BLaER1 treated with 17β-estradiol and CSF1 and Interleukin-3, amounts not matched to agents 10 nM and 100 nM (cell line): ENCODE measurements around the gene TTC34.
"Not testable (repeated sequence)": the region's sequence is repeated elsewhere in the genome, so short reads cannot be mapped to it uniquely, and the experiment has no call there.

Source experiments
- H3K27ac ChIP-seq, 11 experiments: shearing (Covaris generic); formaldehyde crosslinking; 2 replicates each; pipeline ENCODE4 v1.8.1; 2022
- H3K27me3 ChIP-seq, 11 experiments: shearing (Covaris generic); formaldehyde crosslinking; 2 replicates each; pipeline ENCODE4 v1.8.1; 2022
- H3K36me3 ChIP-seq, 11 experiments: shearing (Covaris generic); formaldehyde crosslinking; 2 replicates each; pipeline ENCODE4 v1.8.1; 2022
- H3K4me1 ChIP-seq, 10 experiments: shearing (Covaris generic); formaldehyde crosslinking; 2 replicates each; pipeline ENCODE4 v1.8.1; 2022
- H3K4me2 ChIP-seq, 11 experiments: shearing (Covaris generic); formaldehyde crosslinking; 2 replicates each; pipeline ENCODE4 v1.8.1; 2022
- H3K4me3 ChIP-seq, 10 experiments: shearing (Covaris generic); formaldehyde crosslinking; 2 replicates each; pipeline ENCODE4 v1.8.1; 2022
- H3K9ac ChIP-seq, 11 experiments: shearing (Covaris generic); formaldehyde crosslinking; 2 replicates each; pipeline ENCODE4 v1.8.1; 2022
- H3K9me3 ChIP-seq, 11 experiments: shearing (Covaris generic); formaldehyde crosslinking; replicated peaks in 1 of 11; 2 replicates each; pipeline ENCODE4 v1.8.1; 2022
- H4K20me1 ChIP-seq, 11 experiments: shearing (Covaris generic); formaldehyde crosslinking; 2 replicates each; pipeline ENCODE4 v1.8.1; 2022

The TTC34 gene

GRCh38 chr1:2684000-2684399, 117.5 kb downstream of the TTC34 start:
- not testable (repeated sequence) for H3K4me2 ChIP-seq, H3K4me3 ChIP-seq, H3K9ac ChIP-seq, H3K4me1 ChIP-seq, H3K36me3 ChIP-seq, H3K27ac ChIP-seq, H3K9me3 ChIP-seq
- Histone ChIP-seq H4K20me1 (peaks cover 0 to 27% (median 20%) of the 10 kb centered on the region in 11 experiments; a peak in 16 of 22 replicates), H3K27me3 (peaks cover 29 to 66% (median 50%) of the 10 kb centered on the region in 11 experiments)

- H3K9ac ChIP-seq, H3K4me3 ChIP-seq, H3K36me3 ChIP-seq, H3K4me1 ChIP-seq, H3K4me2 ChIP-seq, H3K9me3 ChIP-seq, H3K27ac ChIP-seq: not testable (repeated sequence)
- Histone ChIP-seq H4K20me1 (peaks cover 0 to 26% (median 19%) of the 10 kb centered on the region in 11 experiments; a peak in 16 of 22 replicates), H3K27me3 (peaks cover 28 to 63% (median 47%) of the 10 kb centered on the region in 11 experiments)
Observed at GRCh38 chr1:2683321-2683741, 118.2 kb downstream of the TTC34 start.

- not testable (repeated sequence) for H3K9me3 ChIP-seq, H3K4me1 ChIP-seq, H3K27ac ChIP-seq, H3K36me3 ChIP-seq, H3K9ac ChIP-seq, H3K4me3 ChIP-seq, H3K4me2 ChIP-seq
- Histone ChIP-seq H4K20me1 (peaks cover 0 to 21% (median 15%) of the 10 kb centered on the region in 11 experiments; a peak in 16 of 22 replicates), H3K27me3 (peaks cover 23 to 59% (median 43%) of the 10 kb centered on the region in 11 experiments)
Observed at GRCh38 chr1:2682879-2683278, 118.6 kb downstream of the TTC34 start.

- H3K4me1 ChIP-seq, H4K20me1 ChIP-seq, H3K9ac ChIP-seq, H3K9me3 ChIP-seq, H3K4me3 ChIP-seq, H3K27ac ChIP-seq, H3K36me3 ChIP-seq, H3K4me2 ChIP-seq: not testable (repeated sequence)
- peaks cover 0 to 28% (median 12%) of the 10 kb centered on the region in 11 experiments; a peak in 14 of 22 replicates for H3K27me3 ChIP-seq
Observed at GRCh38 chr1:2676726-2677125, 124.8 kb downstream of the TTC34 start.

GRCh38 chr1:2671656-2672055, 129.8 kb downstream of the TTC34 start:
- peaks cover 0 to 19% (median 11%) of the 10 kb centered on the region in 11 experiments; a peak in 13 of 22 replicates for H3K27me3 ChIP-seq
- H3K4me1 ChIP-seq, H3K36me3 ChIP-seq, H4K20me1 ChIP-seq, H3K4me3 ChIP-seq, H3K9me3 ChIP-seq, H3K27ac ChIP-seq, H3K4me2 ChIP-seq, H3K9ac ChIP-seq: not testable (repeated sequence)

- H3K27me3 ChIP-seq, result peaks cover 25 to 37% (median 33%) of the 10 kb centered on the region in 11 experiments
- H4K20me1 ChIP-seq, result peaks cover 0 to 31% (median 18%) of the 10 kb centered on the region in 11 experiments; a peak in 17 of 22 replicates
- not testable (repeated sequence) for H3K4me1 ChIP-seq, H3K9me3 ChIP-seq, H3K9ac ChIP-seq, H3K4me2 ChIP-seq, H3K36me3 ChIP-seq, H3K27ac ChIP-seq, H3K4me3 ChIP-seq
Observed at GRCh38 chr1:2659806-2660205, 141.7 kb downstream of the TTC34 start.

- not testable (repeated sequence) for H3K4me1 ChIP-seq, H3K4me3 ChIP-seq, H3K36me3 ChIP-seq, H3K9me3 ChIP-seq, H3K9ac ChIP-seq, H3K27ac ChIP-seq, H3K4me2 ChIP-seq
- H4K20me1 ChIP-seq, result peaks cover 0 to 50% (median 37%) of the 10 kb centered on the region in 11 experiments; a peak in 17 of 22 replicates
- peaks cover 44 to 56% (median 52%) of the 10 kb centered on the region in 11 experiments for H3K27me3 ChIP-seq
Observed at GRCh38 chr1:2657909-2658308, 143.6 kb downstream of the TTC34 start.

- not testable (repeated sequence) for H3K4me2 ChIP-seq, H3K4me1 ChIP-seq, H3K9me3 ChIP-seq, H3K4me3 ChIP-seq, H3K27ac ChIP-seq, H3K36me3 ChIP-seq, H3K9ac ChIP-seq
- Histone ChIP-seq H3K27me3 (peaks cover 52 to 64% (median 60%) of the 10 kb centered on the region in 11 experiments), H4K20me1 (peaks cover 0 to 58% (median 45%) of the 10 kb centered on the region in 11 experiments; a peak in 17 of 22 replicates)
Observed at GRCh38 chr1:2657124-2657523, 144.4 kb downstream of the TTC34 start.

GRCh38 chr1:2655598-2656434, 145.7 kb downstream of the TTC34 start:
- peaks cover 65 to 77% (median 73%) of the 10 kb centered on the region in 11 experiments for H3K27me3 ChIP-seq
- H3K4me3 ChIP-seq, H3K9ac ChIP-seq, H3K4me2 ChIP-seq, H3K36me3 ChIP-seq, H3K9me3 ChIP-seq, H3K4me1 ChIP-seq, H3K27ac ChIP-seq: not testable (repeated sequence)
- peaks cover 0 to 68% (median 48%) of the 10 kb centered on the region in 11 experiments; a peak in 17 of 22 replicates for H4K20me1 ChIP-seq

GRCh38 chr1:2654443-2654948, 147.0 kb downstream of the TTC34 start:
- H3K9me3 ChIP-seq, H3K4me1 ChIP-seq, H3K9ac ChIP-seq, H3K27ac ChIP-seq, H3K36me3 ChIP-seq, H3K4me2 ChIP-seq, H3K4me3 ChIP-seq: not testable (repeated sequence)
- H4K20me1 ChIP-seq, result peaks cover 0 to 67% (median 48%) of the 10 kb centered on the region in 11 experiments; a peak in 17 of 22 replicates
- peaks cover 74 to 81% (median 77%) of the 10 kb centered on the region in 11 experiments for H3K27me3 ChIP-seq

- H3K36me3 ChIP-seq, H3K27ac ChIP-seq, H3K9ac ChIP-seq, H3K4me3 ChIP-seq, H3K4me1 ChIP-seq, H3K4me2 ChIP-seq, H3K9me3 ChIP-seq: not testable (repeated sequence)
- H4K20me1 ChIP-seq, result peaks cover 0 to 67% (median 48%) of the 10 kb centered on the region in 11 experiments; a peak in 17 of 22 replicates
- peaks cover 80 to 87% (median 83%) of the 10 kb centered on the region in 11 experiments for H3K27me3 ChIP-seq
Observed at GRCh38 chr1:2653741-2654442, 147.6 kb downstream of the TTC34 start.

GRCh38 chr1:2652926-2653571, 148.4 kb downstream of the TTC34 start:
- H3K4me1 ChIP-seq, H3K9ac ChIP-seq, H3K4me2 ChIP-seq, H3K27ac ChIP-seq, H3K4me3 ChIP-seq, H3K36me3 ChIP-seq: not testable (repeated sequence)
- peaks cover 9 to 14% (median 12%) of the 10 kb centered on the region in 11 experiments for H3K9me3 ChIP-seq
- H3K27me3 ChIP-seq, result peaks cover 88 to 93% (median 91%) of the 10 kb centered on the region in 11 experiments
- peaks cover 0 to 66% (median 47%) of the 10 kb centered on the region in 11 experiments; a peak in 17 of 22 replicates for H4K20me1 ChIP-seq
